ENCODE results near the gene WDR70.
"Not testable (repeated sequence)": the region's sequence is repeated elsewhere in the genome, so short reads cannot be mapped to it uniquely, and the experiment has no call there.

Gene WDR70

DNA sequence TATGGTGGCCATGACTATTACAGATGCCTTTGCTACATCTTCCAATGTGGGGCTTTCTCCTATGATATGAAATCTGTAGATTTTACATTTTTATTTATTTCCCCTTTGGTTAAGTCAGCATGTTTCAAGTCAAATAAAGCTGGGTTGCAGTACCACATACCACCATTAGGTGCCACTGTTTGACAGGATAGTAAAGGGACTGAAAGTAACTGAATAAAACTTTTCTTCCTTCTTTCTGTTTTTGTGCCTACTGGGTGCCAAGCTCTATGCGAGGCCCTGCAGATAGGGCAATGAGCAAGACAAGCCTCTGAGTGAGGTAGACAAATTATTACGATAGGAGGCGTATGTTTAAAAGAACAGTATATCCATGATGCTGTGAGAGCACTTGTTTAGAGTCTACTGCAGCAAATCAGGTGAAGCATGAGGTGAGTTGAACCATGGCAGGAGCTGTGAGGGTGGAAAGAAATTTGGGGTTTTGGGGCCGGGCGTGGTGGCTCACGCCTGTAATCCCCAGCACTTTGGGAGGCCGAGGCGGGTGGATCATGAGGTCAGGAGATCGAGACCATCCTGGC lies 395.9 kb downstream of the WDR70 start:
- no peak overlapping the region for H3K4me3 ChIP-seq (ENCODE audit: low read depth, low read length)
- TF ChIP-seq CTCF (IDR thresholded peaks at IDR 0.05; ENCODE audit: low read depth, low read length): peak; percentile 61
- H3K9me3 ChIP-seq (ENCODE audit: severe bottlenecking): peaks cover 5% of the 10 kb centered on the region
- no peaks in the 10 kb centered on the region for H3K36me3 ChIP-seq
- peak; percentile 38 for DNase-seq
- H3K27me3 ChIP-seq (ENCODE audit: insufficient read depth, low read depth, severe bottlenecking): no peaks in the 10 kb centered on the region
- H3K27ac ChIP-seq: no peak overlapping the region

DNA sequence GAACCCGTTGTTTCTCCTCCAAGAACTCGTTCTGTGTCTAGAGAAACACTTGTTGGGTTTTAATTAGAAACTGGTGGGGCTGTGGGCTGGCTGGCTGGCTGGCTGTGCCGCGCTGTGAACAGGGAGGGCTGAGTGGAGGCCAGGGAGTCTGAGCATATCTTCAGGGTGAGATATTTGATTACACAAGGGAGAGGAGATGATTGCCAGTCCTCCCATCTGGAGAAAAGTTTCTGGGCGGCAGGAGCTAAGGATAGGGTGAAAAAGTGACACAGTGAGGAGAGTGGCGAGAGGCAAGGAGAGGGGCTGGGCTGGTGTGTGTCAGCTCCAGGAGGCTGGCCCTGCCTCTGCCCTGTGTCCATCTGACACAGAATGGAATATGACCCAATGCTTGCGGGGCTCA lies 397.7 kb downstream of the WDR70 start:
- Histone ChIP-seq H3K27me3 (ENCODE audit: insufficient read depth, low read depth, severe bottlenecking) (no peaks in the 10 kb centered on the region), H3K27ac (no peak overlapping the region), H3K9me3 (ENCODE audit: severe bottlenecking) (peaks cover 5% of the 10 kb centered on the region), H3K36me3 (no peaks in the 10 kb centered on the region), H3K4me3 (ENCODE audit: low read depth, low read length) (no peak overlapping the region)
- no peak for TF ChIP-seq CTCF (IDR thresholded peaks at IDR 0.05; ENCODE audit: low read depth, low read length)
- no peak for DNase-seq

- Histone ChIP-seq H3K27me3 (ENCODE audit: insufficient read depth, low read depth, severe bottlenecking) (no peaks in the 10 kb centered on the region), H3K27ac (no peak overlapping the region), H3K4me3 (ENCODE audit: low read depth, low read length) (no peak overlapping the region), H3K9me3 (ENCODE audit: severe bottlenecking) (peaks cover 5% of the 10 kb centered on the region), H3K36me3 (no peaks in the 10 kb centered on the region)
- no peak for TF ChIP-seq CTCF (IDR thresholded peaks at IDR 0.05; ENCODE audit: low read depth, low read length)
- no peak for DNase-seq
Measured at GRCh38 chr5:37777432-37778130, 398.5 kb downstream of the WDR70 start.

- H3K36me3 ChIP-seq; H3K27me3 ChIP-seq (ENCODE audit: insufficient read depth, low read depth, severe bottlenecking); H3K27ac ChIP-seq; H3K4me3 ChIP-seq (ENCODE audit: low read depth, low read length); DNase-seq; H3K9me3 ChIP-seq (ENCODE audit: severe bottlenecking): not testable (repeated sequence)
Measured at GRCh38 chr5:37781409-37781808, 402.3 kb downstream of the WDR70 start.

GRCh38 chr5:37786416-37786815 lies 407.3 kb downstream of the WDR70 start:
- Histone ChIP-seq H3K27me3 (ENCODE audit: insufficient read depth, low read depth, severe bottlenecking) (no peaks in the 10 kb centered on the region), H3K27ac (no peak overlapping the region), H3K4me3 (ENCODE audit: low read depth, low read length) (no peak overlapping the region), H3K36me3 (no peaks in the 10 kb centered on the region), H3K9me3 (ENCODE audit: severe bottlenecking) (peaks cover 3% of the 10 kb centered on the region)
- DNase-seq: no peak
- no peak for TF ChIP-seq CTCF (IDR thresholded peaks at IDR 0.05; ENCODE audit: low read depth, low read length)

- H3K9me3 ChIP-seq (ENCODE audit: severe bottlenecking): peaks cover 3% of the 10 kb centered on the region
- no peak for TF ChIP-seq CTCF (IDR thresholded peaks at IDR 0.05; ENCODE audit: low read depth, low read length)
- H3K27me3 ChIP-seq (ENCODE audit: insufficient read depth, low read depth, severe bottlenecking): no peaks in the 10 kb centered on the region
- no peak overlapping the region for H3K4me3 ChIP-seq (ENCODE audit: low read depth, low read length)
- no peak overlapping the region for H3K27ac ChIP-seq
- no peak for DNase-seq
- H3K36me3 ChIP-seq: no peaks in the 10 kb centered on the region
Measured at GRCh38 chr5:37786862-37787519, 407.9 kb downstream of the WDR70 start.

Data from WERI-Rb-1 (cell line).